ENCODE results near the gene JAML.
A peak's percentile ranks its signal among the peaks of the same experiment; 100 is the strongest.

The JAML gene

GRCh38 chr11:118175031-118175992 lies 49.5 kb downstream of the JAML start:
- TF ChIP-seq, protein P1, sequence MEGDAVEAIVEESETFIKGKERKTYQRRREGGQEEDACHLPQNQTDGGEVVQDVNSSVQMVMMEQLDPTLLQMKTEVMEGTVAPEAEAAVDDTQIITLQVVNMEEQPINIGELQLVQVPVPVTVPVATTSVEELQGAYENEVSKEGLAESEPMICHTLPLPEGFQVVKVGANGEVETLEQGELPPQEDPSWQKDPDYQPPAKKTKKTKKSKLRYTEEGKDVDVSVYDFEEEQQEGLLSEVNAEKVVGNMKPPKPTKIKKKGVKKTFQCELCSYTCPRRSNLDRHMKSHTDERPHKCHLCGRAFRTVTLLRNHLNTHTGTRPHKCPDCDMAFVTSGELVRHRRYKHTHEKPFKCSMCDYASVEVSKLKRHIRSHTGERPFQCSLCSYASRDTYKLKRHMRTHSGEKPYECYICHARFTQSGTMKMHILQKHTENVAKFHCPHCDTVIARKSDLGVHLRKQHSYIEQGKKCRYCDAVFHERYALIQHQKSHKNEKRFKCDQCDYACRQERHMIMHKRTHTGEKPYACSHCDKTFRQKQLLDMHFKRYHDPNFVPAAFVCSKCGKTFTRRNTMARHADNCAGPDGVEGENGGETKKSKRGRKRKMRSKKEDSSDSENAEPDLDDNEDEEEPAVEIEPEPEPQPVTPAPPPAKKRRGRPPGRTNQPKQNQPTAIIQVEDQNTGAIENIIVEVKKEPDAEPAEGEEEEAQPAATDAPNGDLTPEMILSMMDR (conservative IDR thresholded peaks at IDR 0.05; ENCODE audit: low read depth, low read length): no peak
- H3K4me3 ChIP-seq (ENCODE audit: low read depth, low read length): no peak overlapping the region
- peak; percentile 15 for DNase-seq (ENCODE audit: low read depth)

DNA sequence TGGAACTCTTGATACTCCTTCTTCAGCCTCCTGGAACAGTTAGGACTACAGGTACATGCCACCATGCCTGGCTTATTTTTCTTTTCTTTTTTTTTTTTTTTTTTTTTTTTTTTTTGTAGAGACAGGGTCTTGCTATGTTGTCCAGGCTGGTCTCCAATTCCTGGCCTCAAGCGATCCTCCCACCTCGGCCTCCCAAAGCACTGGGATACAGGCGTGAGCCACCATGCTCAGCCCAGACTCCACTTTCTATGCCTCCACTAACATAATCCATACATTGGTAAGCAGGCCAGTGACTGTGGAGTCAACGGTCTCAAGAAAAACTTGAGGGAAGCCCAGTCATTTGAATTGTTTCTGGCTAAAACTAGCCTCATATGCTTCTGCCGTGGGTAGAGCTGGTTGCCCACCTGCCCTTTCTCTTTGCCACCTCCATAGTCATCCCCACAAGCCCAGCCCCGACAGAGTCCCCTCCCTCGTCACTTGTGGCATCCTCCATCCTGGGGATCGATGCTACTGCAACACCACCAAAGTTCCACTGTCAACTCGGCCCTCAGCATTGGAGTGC lies 50.7 kb downstream of the JAML start:
- TF ChIP-seq, protein P1 (conservative IDR thresholded peaks at IDR 0.05; ENCODE audit: low read depth, low read length): no peak
- H3K4me3 ChIP-seq (ENCODE audit: low read depth, low read length): no peak overlapping the region
- no peak for DNase-seq (ENCODE audit: low read depth)

GRCh38 chr11:118172356-118172755 lies 52.5 kb downstream of the JAML start:
- TF ChIP-seq, protein P1 (conservative IDR thresholded peaks at IDR 0.05; ENCODE audit: low read depth, low read length): no peak
- no peak overlapping the region for H3K4me3 ChIP-seq (ENCODE audit: low read depth, low read length)
- no peak for DNase-seq (ENCODE audit: low read depth)

DNA sequence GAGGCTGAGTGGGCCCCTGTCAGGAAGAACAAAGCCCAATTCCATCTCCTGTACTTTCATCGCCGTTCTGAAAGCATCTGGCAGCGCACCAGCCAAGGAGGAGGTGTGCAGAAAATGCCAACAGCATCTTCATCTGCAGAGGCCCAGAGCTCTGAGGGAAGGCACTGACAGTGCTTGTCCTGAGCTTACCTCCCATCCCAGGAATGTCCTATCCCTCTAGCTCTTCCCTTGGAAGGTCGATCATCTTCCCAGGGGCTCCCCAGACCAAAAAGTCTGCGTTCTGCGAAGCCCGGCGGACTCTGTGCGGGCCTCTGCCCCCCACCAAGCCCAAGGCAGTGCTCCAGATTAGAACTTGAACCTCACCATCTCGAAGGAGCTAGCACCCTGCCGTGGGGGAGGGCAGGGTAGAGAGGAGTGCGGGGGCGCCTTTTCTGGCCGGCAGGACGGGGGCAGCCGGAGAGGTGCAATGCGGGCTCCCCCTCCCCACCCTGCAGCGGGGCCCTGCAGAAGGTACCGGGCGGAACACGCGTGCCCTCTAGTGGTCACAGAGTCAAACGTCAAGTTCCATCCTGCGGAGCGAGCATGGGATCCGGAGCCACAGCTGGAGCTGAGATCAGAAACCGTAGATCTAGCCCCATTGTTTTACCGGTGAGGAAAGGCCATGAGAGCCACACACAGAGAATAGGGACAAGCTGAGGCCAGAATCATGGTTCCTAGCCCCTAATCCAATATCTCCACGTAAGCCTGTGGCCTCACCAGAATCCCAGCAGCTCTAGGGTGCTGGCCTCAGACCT lies 53.3 kb downstream of the JAML start:
- DNase-seq (ENCODE audit: low read depth): peak; percentile 70
- TF ChIP-seq, protein P1 (conservative IDR thresholded peaks at IDR 0.05; ENCODE audit: low read depth, low read length): peak; percentile 85
- no peak overlapping the region for H3K4me3 ChIP-seq (ENCODE audit: low read depth, low read length)

- no peak overlapping the region for H3K4me3 ChIP-seq (ENCODE audit: low read depth, low read length)
- no peak for DNase-seq (ENCODE audit: low read depth)
- TF ChIP-seq, protein P1 (conservative IDR thresholded peaks at IDR 0.05; ENCODE audit: low read depth, low read length): no peak
These were observed 53.9 kb downstream of the JAML start for GRCh38 chr11:118170882-118171268.

DNA sequence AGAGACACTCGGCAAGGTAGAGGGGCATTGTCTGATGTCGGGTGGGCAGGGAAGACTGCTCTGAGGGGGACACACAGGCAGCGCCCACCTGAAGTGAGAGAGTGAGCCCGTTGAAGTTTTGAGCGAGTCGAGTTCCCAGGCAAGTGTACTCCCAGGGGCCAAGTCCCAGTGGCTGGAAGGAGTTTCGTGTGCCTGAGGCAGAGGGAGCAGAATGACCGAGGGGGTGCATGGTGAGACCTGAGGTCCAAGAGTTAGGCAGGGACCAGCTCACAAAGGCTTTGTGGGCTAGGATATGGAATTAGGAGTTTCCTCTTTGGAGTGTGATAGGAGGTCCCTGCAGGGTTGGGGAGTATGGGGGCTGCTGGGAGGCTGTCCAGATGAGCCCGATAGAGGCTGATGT lies 54.6 kb downstream of the JAML start:
- TF ChIP-seq, protein P1 (conservative IDR thresholded peaks at IDR 0.05; ENCODE audit: low read depth, low read length): no peak
- H3K4me3 ChIP-seq (ENCODE audit: low read depth, low read length): no peak overlapping the region
- no peak for DNase-seq (ENCODE audit: low read depth)
